ENCODE measurements around the gene TPCN1. TPM values are rescaled to one million over a fixed set of nuclear protein-coding genes. Genes with fewer than 3 reads are reported as not detected.

Gene TPCN1
- total RNA-seq, 1 experiment from 2014 or later, result 32.7 TPM

GRCh38 chr12:113183030-113183589 is 38.2 kb upstream of the TPCN1 start:
- Mint-ChIP-seq H3K27ac (no peak overlapping the region; the same call in 1 of the 2 replicates), H3K9me3 (no peaks in the 10 kb centered on the region), H3K4me3 (peak overlapping the region; percentile 88), H3K36me3 (peaks cover 44% of the 10 kb centered on the region), H3K27me3 (ENCODE audit: low read depth) (no peaks in the 10 kb centered on the region), H3K4me1 (peaks cover 14% of the 10 kb centered on the region)
- ATAC-seq (no peak), DNase-seq (ENCODE audit: low spot score) (no peak)
- CTCF ChIA-PET, result interaction anchor here (4.3 kb wide), 1 partner anchor 8 kb away, joined by 21 read pairs; no protein-coding TSS in a partner anchor
- no peak for TF ChIP-seq NR1H2 (CRISPR knock-in tag; IDR thresholded peaks at IDR 0.05)
- no peak for TF ChIP-seq E2F4 (CRISPR knock-in tag; IDR thresholded peaks at IDR 0.05; ENCODE audit: borderline replicate concordance, low read depth)
- no peak for TF ChIP-seq FOXK1 (CRISPR knock-in tag; IDR thresholded peaks at IDR 0.05)
- TF ChIP-seq CREB1 (CRISPR knock-in tag; IDR thresholded peaks at IDR 0.05), result no peak
- no peak for TF ChIP-seq ZMAT4 (CRISPR knock-in tag; IDR thresholded peaks at IDR 0.05)
- no peak for TF ChIP-seq USF2 (CRISPR knock-in tag; IDR thresholded peaks at IDR 0.05)
- no peak for TF ChIP-seq ZNF263 (CRISPR knock-in tag; IDR thresholded peaks at IDR 0.05; ENCODE audit: low read depth)
- no peak for TF ChIP-seq FOXJ3 (CRISPR knock-in tag; IDR thresholded peaks at IDR 0.05; ENCODE audit: borderline replicate concordance)
- no peak for TF ChIP-seq ZNF396 (CRISPR knock-in tag; IDR thresholded peaks at IDR 0.05; ENCODE audit: borderline replicate concordance)
- POLR2A ChIA-PET, result interaction anchor here (0.6 kb wide), 1 partner anchor 1051 kb away, joined by 3 read pairs; no protein-coding TSS in a partner anchor

GRCh38 chr12:113184098-113184899 is 37.0 kb upstream of the TPCN1 start:
- DNase-seq (ENCODE audit: low spot score) (no peak), ATAC-seq (peak; percentile 8)
- Mint-ChIP-seq H3K4me3 (peak overlapping the region; percentile 88), H3K9me3 (no peaks in the 10 kb centered on the region), H3K4me1 (peaks cover 14% of the 10 kb centered on the region), H3K27ac (peak overlapping the region; percentile 76), H3K27me3 (ENCODE audit: low read depth) (no peaks in the 10 kb centered on the region), H3K36me3 (peaks cover 36% of the 10 kb centered on the region)
- ChIA-PET CTCF (interaction anchor here (0.5 to 4.3 kb wide), 6 partner anchors 9 to 195 kb away, joined by 3 to 21 read pairs (median 5); partner anchors contain the start of gene RASAL1), POLR2A (no interaction called here)
- no peak for TF ChIP-seq ZNF138 (CRISPR knock-in tag; conservative IDR thresholded peaks at IDR 0.05)
- no peak for TF ChIP-seq FOXK1 (CRISPR knock-in tag; IDR thresholded peaks at IDR 0.05)
- no peak for TF ChIP-seq EMX1 (CRISPR knock-in tag; IDR thresholded peaks at IDR 0.05)
- TF ChIP-seq ESRRA (CRISPR knock-in tag; IDR thresholded peaks at IDR 0.05; ENCODE audit: borderline replicate concordance), result no peak
- TF ChIP-seq HMGA2 (CRISPR knock-in tag; IDR thresholded peaks at IDR 0.05), result no peak
- no peak for TF ChIP-seq PRRX2 (CRISPR knock-in tag; IDR thresholded peaks at IDR 0.05)
- TF ChIP-seq CTCF (IDR thresholded peaks at IDR 0.05), result no peak
- TF ChIP-seq MAX (CRISPR knock-in tag; IDR thresholded peaks at IDR 0.05), result no peak
- TF ChIP-seq FOXJ3 (CRISPR knock-in tag; IDR thresholded peaks at IDR 0.05; ENCODE audit: borderline replicate concordance), result no peak
- TF ChIP-seq ZSCAN18 (CRISPR knock-in tag; IDR thresholded peaks at IDR 0.05), result no peak
- no peak for TF ChIP-seq ZNF232 (CRISPR knock-in tag; IDR thresholded peaks at IDR 0.05)
- no peak for TF ChIP-seq PRDM15 (CRISPR knock-in tag; IDR thresholded peaks at IDR 0.05)
- TF ChIP-seq ZNF416 (CRISPR knock-in tag; IDR thresholded peaks at IDR 0.05), result no peak
- no peak for TF ChIP-seq ZBTB21 (CRISPR knock-in tag; IDR thresholded peaks at IDR 0.05; ENCODE audit: borderline replicate concordance)
- no peak for TF ChIP-seq ATF2 (CRISPR knock-in tag; IDR thresholded peaks at IDR 0.05; ENCODE audit: borderline replicate concordance, low read depth)
